HCT116 (cell line): ENCODE measurements around the gene ITK.

Source experiments
- CEBPB ChIP-seq: IDR thresholded peaks from 2 replicates; pipeline ENCODE4 v1.6.1; 2012; ENCODE audit warnings: low read depth
- CTCF ChIP-seq, 3 experiments: fragments of 200-600 bp in 1 of 3; sonication (generic) in 1 of 3; IDR thresholded peaks in 2 of 3; conservative IDR thresholded peaks in 1 of 3; 2 replicates each; pipeline ENCODE4 v1.5.1; 2012 to 2017; ENCODE audit warnings: low read depth in 2 of 3, low read length in 2 of 3, antibody characterized with exemption in 1 of 3, borderline replicate concordance in 1 of 3, control low read depth in 1 of 3, mild to moderate bottlenecking in 1 of 3, mixed read lengths in 1 of 3, mixed run types in 1 of 3, moderate library complexity in 1 of 3; ENCODE audit not compliant: insufficient read depth in 1 of 3
- EGR1 ChIP-seq: IDR thresholded peaks from 2 replicates; pipeline ENCODE4 v1.6.1; 2012; ENCODE audit warnings: low read depth
- EZH2 ChIP-seq: fragments of 200-600 bp; sonication (generic); IDR thresholded peaks from 2 replicates; pipeline ENCODE4 v1.6.1; 2017; ENCODE audit warnings: antibody characterized with exemption, mixed run types
- EZH2phosphoT487 ChIP-seq: fragments of 200-600 bp; IDR thresholded peaks from 2 replicates; pipeline ENCODE4 v1.6.1; 2018; ENCODE audit warnings: antibody characterized with exemption, borderline replicate concordance
- POLR2A ChIP-seq: IDR thresholded peaks from 2 replicates; pipeline ENCODE4 v1.7.0; 2011; ENCODE audit warnings: borderline replicate concordance; ENCODE audit not compliant: insufficient read depth, insufficient read length; ENCODE audit errors: extremely low read depth
- POLR2AphosphoS5 ChIP-seq: IDR thresholded peaks from 2 replicates; pipeline ENCODE4 v1.6.1; 2011; ENCODE audit warnings: mild to moderate bottlenecking, low read depth, low read length, moderate library complexity
- RAD21 ChIP-seq: IDR thresholded peaks from 2 replicates; pipeline ENCODE4 v1.6.1; 2012; ENCODE audit warnings: low read depth, mild to moderate bottlenecking
- TCF7L2 ChIP-seq: IDR thresholded peaks from 2 replicates; pipeline ENCODE4 v1.7.0; 2011; ENCODE audit warnings: borderline replicate concordance, inconsistent platforms; ENCODE audit not compliant: insufficient read depth, insufficient read length; ENCODE audit errors: extremely low read depth
- YY1 ChIP-seq: IDR thresholded peaks from 2 replicates; pipeline ENCODE4 v1.6.1; 2011; ENCODE audit warnings: low read length, low read depth, moderate library complexity, mild to moderate bottlenecking; ENCODE audit not compliant: insufficient replicate concordance; ENCODE audit errors: extremely low read depth
- ZFX ChIP-seq: fragments of 450-650 bp; IDR thresholded peaks from 2 replicates; pipeline ENCODE4 v1.6.1; 2017
- TF ChIP-seq, protein P1 (sequence below): IDR thresholded peaks from 2 replicates; pipeline ENCODE4 v1.6.1; 2012

- TF ChIP-seq POLR2AphosphoS5 (no peak), CTCF (IDR thresholded peaks at IDR 0.05 in 2 of 3, conservative IDR thresholded peaks at IDR 0.05 in 1 of 3; ENCODE audit: borderline replicate concordance in 1 of 3, insufficient read depth in 1 of 3, low read depth in 2 of 3, low read length in 2 of 3) (no peak), EGR1 (no peak), EZH2phosphoT487 (no peak), ZFX (no peak), RAD21 (no peak), YY1 (no peak), CEBPB (no peak), TCF7L2 (no peak), EZH2 (no peak), POLR2A (no peak)
- TF ChIP-seq, protein P1, sequence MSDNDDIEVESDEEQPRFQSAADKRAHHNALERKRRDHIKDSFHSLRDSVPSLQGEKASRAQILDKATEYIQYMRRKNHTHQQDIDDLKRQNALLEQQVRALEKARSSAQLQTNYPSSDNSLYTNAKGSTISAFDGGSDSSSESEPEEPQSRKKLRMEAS, result no peak
Observed at GRCh38 chr5:157132281-157132612, 48.4 kb upstream of the ITK start.
